GDM1 (cell line): Measurements from ENCODE around the gene XPNPEP2.
"Not testable (repeated sequence)": the region's sequence is repeated elsewhere in the genome, so short reads cannot be mapped to it uniquely, and the experiment has no call there.

Experiments
- DNase-seq: peaks from one replicate; lab custom pipeline; 2025; lab: John Stamatoyannopoulos, UW

Gene XPNPEP2

GRCh38 chrX:129719931-129720530, 18.7 kb upstream of the XPNPEP2 start:
- no peak for DNase-seq

- DNase-seq: no peak
Observed at GRCh38 chrX:129720741-129721140, 18.0 kb upstream of the XPNPEP2 start.

- no peak for DNase-seq
Observed at GRCh38 chrX:129721414-129721813, 17.4 kb upstream of the XPNPEP2 start.

- DNase-seq: peak; percentile 25
Observed at GRCh38 chrX:129721870-129722269, 16.9 kb upstream of the XPNPEP2 start.

DNA sequence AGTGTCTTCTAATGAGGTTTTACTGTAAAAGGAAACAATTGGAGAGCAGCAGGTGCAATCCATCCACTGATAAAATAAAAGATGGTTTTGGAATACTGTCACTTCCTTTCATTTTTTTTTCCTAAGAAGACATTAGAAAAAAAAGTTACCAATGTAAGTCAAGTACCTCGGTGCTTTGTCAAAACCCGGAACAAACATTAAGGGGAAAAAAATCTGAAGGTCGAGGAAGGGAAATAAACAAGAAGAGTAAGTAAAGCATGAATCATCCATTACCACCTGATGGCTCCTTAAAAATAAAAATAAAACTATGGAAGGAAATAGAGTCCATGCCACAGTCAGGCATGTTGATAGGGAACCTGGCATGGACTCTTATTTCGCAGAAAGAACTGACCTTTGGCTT, 15.3 kb upstream of the XPNPEP2 start:
- no peak for DNase-seq

DNA sequence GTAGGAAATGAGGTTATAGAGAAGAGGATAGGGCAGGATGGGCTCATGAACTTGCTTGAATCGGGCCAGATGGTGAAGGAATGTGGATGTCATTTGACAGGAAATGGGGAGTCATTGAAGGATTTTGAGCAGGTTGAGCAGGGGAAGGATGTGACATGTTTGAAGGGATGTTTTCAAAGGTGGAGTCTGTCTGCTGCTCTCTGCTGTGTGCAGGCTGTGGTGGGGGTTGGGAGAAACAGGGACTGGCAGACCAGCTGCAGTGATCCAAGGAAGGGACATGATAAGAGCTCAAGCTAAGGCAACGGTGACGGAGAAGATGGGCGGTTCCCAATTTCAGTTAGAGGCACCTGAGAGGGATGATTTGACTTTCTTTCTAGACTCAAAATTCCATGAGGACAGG, 14.0 kb upstream of the XPNPEP2 start:
- DNase-seq: no peak

GRCh38 chrX:129726307-129727111, 12.3 kb upstream of the XPNPEP2 start:
- DNase-seq: peak; percentile 17

- DNase-seq: no peak
Observed at GRCh38 chrX:129728061-129728460, 10.7 kb upstream of the XPNPEP2 start.

DNA sequence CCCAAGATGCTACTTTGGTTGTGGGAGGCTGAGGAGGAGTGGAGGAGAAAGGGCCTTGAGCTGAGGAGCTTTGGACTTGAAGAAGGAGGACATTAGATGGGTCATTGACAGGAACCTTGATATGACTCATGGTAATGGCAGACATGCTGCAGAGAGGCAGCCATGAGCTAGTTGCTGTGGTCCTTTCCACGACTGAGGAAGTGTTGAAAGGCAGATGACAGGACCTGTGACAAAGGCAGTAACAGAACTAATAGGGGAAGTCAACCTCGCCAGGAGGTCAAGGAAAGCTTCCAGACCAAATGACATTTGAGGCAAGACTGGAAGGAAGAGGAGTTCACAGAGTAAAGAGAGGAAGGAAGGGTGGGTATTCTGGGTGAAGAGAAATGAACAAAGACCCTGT, 7.6 kb upstream of the XPNPEP2 start:
- DNase-seq: no peak

GRCh38 chrX:129732857-129733256, 5.9 kb upstream of the XPNPEP2 start:
- no peak for DNase-seq

GRCh38 chrX:129733335-129733734, 5.4 kb upstream of the XPNPEP2 start:
- DNase-seq: no peak

GRCh38 chrX:129736491-129736890, 2.3 kb upstream of the XPNPEP2 start:
- no peak for DNase-seq

DNA sequence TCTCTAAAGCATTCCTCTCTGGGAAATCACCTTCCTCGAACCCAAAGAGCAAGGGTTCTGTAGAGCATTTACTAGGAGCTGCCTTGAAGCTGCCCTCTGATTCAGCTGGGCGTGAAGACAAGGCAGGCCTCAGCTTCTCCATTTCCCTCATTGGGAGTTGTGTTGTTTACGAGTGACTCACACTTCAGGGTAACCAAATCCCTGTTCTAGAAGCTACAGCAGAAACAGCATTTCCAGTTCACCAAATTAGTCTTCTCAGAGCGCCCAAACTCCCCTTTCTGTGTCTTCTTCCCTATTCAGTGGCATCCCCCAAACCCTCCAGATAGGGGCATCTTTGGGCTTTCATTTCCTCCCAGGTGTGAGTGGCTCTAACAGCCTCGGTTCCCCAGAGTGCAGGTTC, 863 bp upstream of the XPNPEP2 start:
- peak; percentile 8 for DNase-seq

- DNase-seq: no peak
Observed at GRCh38 chrX:129739578-129739977, 799 bp downstream of the XPNPEP2 start.

DNA sequence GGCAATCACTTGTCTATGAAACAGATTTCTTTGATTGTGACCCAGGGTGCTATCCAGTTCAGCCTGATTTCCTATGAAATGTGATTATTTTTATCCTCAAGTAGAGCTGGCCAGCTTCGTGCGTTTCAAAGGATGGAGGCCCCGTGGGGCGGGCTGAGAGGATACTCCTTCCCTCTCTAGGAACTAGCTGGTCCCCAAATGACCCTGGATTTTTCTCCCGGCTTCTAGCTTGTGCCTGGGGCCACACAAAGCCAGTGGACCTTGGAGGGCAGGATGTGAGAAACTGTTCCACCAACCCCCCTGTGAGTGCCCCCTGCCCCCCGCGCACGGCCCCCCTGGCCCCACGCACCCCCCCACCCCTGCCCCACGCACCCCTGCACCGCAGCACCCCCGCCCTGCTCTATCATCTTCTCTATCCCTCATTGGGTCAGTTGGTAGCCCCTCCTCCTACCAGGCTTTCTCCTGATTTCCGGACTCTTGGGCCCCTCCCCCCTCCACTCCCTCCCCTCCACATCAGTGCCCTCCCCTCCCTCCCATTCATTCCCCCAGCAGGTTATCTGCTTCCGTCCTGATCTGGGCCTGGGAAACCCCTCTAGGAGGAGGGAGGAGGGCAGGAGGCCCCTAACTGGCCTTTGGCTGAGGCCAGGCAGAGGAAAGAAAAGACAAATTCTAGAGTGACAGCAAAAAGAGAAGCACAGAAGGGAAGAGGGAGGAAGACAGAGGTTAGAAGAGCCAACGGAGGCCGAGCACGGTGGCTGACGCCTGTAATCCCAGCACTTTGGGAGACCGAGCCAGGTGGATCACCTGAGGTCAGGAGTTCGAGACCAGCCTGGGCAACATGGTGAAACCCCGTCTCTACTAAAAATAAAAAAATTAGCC, 3.3 kb downstream of the XPNPEP2 start:
- DNase-seq: no peak

DNA sequence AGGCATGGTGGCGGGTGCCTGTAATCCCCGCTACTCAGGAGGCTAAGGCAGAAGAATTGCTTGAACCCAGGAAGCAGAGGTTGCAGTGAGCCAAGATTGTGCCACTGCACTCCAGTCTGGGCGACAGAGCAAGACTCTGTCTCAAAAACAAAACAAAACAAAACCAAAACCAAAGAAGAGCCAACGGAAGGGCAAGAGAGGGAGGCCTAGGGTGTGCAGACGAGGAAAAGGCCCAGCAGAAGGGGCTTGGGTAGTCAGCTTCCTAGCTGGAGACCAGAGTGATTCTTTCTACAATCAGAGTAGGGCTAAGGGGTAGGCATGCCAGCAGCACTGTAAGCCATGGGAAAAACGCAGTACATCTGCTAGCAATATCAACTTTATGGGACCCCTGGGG, 4.0 kb downstream of the XPNPEP2 start:
- not testable (repeated sequence) for DNase-seq

DNA sequence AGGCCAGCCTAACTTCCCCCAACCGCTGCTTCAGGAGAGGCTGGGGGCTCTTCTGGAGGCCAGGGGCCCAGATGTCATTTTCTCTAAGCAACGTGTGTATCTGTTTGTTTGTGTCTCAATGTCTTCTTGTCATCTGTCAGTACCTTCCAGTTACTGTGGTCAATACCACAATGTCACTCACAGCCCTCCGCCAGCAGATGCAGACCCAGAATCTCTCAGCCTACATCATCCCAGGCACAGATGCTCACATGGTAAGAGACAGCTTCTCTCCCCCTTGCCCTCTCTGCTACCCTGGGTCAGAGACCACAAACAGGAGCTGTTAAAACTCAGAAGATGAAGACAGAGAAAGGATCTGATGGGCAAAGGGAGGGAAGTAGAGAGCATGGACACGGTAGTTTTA, 5.0 kb downstream of the XPNPEP2 start:
- no peak for DNase-seq

- DNase-seq: no peak
Observed at GRCh38 chrX:129744861-129745321, 6.1 kb downstream of the XPNPEP2 start.

- no peak for DNase-seq
Observed at GRCh38 chrX:129746557-129747470, 8.0 kb downstream of the XPNPEP2 start.

- DNase-seq: no peak
Observed at GRCh38 chrX:129747533-129747932, 8.8 kb downstream of the XPNPEP2 start.

DNA sequence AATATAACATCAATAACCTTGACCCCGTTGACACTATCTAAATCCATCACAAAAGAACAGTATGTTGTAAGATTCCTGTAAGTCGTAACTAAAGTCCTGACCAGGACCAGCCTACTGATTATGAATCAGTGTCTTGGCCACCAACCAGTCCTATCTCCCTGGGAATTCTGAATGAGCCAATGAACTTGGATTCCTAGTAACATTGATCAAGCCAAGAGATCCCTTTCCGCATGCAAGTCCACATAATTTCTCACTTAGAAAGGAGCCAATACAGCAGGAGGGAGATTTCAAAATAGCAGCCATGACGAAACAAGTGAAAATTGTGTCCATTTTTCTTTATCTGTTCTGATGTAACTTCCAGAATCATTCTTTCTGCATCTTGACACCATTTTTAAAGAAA, 9.5 kb downstream of the XPNPEP2 start:
- DNase-seq: no peak

GRCh38 chrX:129749069-129749468, 10.3 kb downstream of the XPNPEP2 start:
- no peak for DNase-seq
